Neural cell (in vitro differentiated cells): ENCODE data around the gene ERI2.
"Not testable (repeated sequence)": the region's sequence is repeated elsewhere in the genome, so short reads cannot be mapped to it uniquely, and the experiment has no call there.

ENCODE experiments used
- EP300 ChIP-seq: fragments of 450-650 bp; conservative IDR thresholded peaks from 2 replicates; pipeline ENCODE4 v1.6.1; 2014; ENCODE audit warnings: antibody characterized with exemption, mild to moderate bottlenecking, moderate library complexity; ENCODE audit not compliant: poor library complexity, severe bottlenecking
- EZH2 ChIP-seq: fragments of 200-600, 300-800 bp; shearing (Covaris generic), sonication (generic); IDR thresholded peaks from 2 replicates; pipeline ENCODE4 v1.6.1; 2014; ENCODE audit warnings: antibody characterized with exemption, low read length, borderline replicate concordance, mild to moderate bottlenecking; ENCODE audit not compliant: insufficient read depth, poor library complexity, severe bottlenecking
- MXI1 ChIP-seq: fragments of 450-650 bp; conservative IDR thresholded peaks from 2 replicates; pipeline ENCODE4 v1.6.1; 2014; ENCODE audit warnings: antibody characterized with exemption, mild to moderate bottlenecking; ENCODE audit not compliant: poor library complexity, severe bottlenecking
- POLR2AphosphoS5 ChIP-seq: IDR thresholded peaks from 2 replicates; pipeline ENCODE4 v1.6.1; 2012
- TAF1 ChIP-seq: IDR thresholded peaks from 2 replicates; pipeline ENCODE4 v1.6.1; 2012; ENCODE audit warnings: low read depth
- TF ChIP-seq, protein P1 (sequence below): fragments of 450-650 bp; IDR thresholded peaks from 2 replicates; pipeline ENCODE4 v1.5.1; 2014; ENCODE audit warnings: antibody characterized with exemption, mild to moderate bottlenecking, moderate library complexity; ENCODE audit not compliant: poor library complexity, severe bottlenecking

DNA sequence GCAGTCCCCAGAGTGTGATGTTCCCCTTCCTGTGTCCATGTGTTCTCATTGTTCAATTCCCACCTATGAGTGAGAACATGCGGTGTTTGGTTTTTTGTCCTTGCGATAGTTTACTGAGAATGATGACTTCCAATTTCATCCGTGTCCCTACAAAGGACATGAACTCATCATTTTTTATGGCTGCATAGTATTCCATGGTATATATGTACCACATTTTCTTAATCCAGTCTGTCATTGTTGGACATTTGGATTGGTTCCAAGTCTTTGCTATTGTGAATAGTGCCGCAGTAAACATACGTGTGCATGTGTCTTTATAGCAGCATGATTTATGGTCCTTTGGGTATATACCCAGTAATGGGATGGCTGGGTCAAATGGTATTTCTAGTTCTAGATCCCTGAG lies 50.5 kb downstream of the ERI2 start:
- TF ChIP-seq EZH2, POLR2AphosphoS5, MXI1, EP300, TAF1: not testable (repeated sequence)
- TF ChIP-seq, protein P1, sequence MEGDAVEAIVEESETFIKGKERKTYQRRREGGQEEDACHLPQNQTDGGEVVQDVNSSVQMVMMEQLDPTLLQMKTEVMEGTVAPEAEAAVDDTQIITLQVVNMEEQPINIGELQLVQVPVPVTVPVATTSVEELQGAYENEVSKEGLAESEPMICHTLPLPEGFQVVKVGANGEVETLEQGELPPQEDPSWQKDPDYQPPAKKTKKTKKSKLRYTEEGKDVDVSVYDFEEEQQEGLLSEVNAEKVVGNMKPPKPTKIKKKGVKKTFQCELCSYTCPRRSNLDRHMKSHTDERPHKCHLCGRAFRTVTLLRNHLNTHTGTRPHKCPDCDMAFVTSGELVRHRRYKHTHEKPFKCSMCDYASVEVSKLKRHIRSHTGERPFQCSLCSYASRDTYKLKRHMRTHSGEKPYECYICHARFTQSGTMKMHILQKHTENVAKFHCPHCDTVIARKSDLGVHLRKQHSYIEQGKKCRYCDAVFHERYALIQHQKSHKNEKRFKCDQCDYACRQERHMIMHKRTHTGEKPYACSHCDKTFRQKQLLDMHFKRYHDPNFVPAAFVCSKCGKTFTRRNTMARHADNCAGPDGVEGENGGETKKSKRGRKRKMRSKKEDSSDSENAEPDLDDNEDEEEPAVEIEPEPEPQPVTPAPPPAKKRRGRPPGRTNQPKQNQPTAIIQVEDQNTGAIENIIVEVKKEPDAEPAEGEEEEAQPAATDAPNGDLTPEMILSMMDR, result not testable (repeated sequence)
